OCI-LY7 (cell line): ENCODE measurements around the gene MAP7D3. TPM values are rescaled to one million over a fixed set of nuclear protein-coding genes. Genes with fewer than 3 reads are reported as not detected.

Source experiments
- BruUV-seq: library from RNA; stranded (reverse); fragments of 400-500 nt; replicated peaks from 2 replicates; lab custom pipeline; 2021; lab: Mats Ljungman, UMichigan
- CTCF ChIA-PET: fragments of 300-600 bp; sonication (Branson Sonifier 250); formaldehyde crosslinking; loops from one replicate; lab custom pipeline; 2022; ENCODE audit warnings: antibody characterized with exemption; ENCODE audit not compliant: unreplicated experiment; lab: Charles Lee
- POLR2A ChIA-PET: fragments of 300-600 bp; sonication (Branson Sonifier 250); formaldehyde crosslinking; loops from one replicate; lab custom pipeline; 2022; ENCODE audit warnings: antibody characterized with exemption; lab: Charles Lee
- DNase-seq: peaks from one replicate; pipeline ENCODE4 v3.0.0-alpha.2; 2015; ENCODE audit warnings: low spot score
- H2AFZ ChIP-seq: fragments of 200-600 bp; sonication (generic), shearing (Covaris generic); 2 replicates; pipeline ENCODE4 v1.6.1; 2014; ENCODE audit warnings: mild to moderate bottlenecking, antibody characterized with exemption, low read length, moderate library complexity
- H3K27ac ChIP-seq: fragments of 200-600 bp; sonication (generic); 2 replicates; pipeline ENCODE4 v1.5.1; 2014; ENCODE audit warnings: mixed run types, low read depth, mild to moderate bottlenecking, moderate library complexity, low read length, inconsistent platforms; ENCODE audit not compliant: poor library complexity, severe bottlenecking
- H3K36me3 ChIP-seq: fragments of 200-600 bp; sonication (generic); 2 replicates; pipeline ENCODE4 v1.6.1; 2014; ENCODE audit warnings: mild to moderate bottlenecking, antibody characterized with exemption, low read length, moderate library complexity, mixed read lengths; ENCODE audit not compliant: insufficient read depth
- H3K4me1 ChIP-seq: fragments of 200-600 bp; sonication (generic); 2 replicates; pipeline ENCODE4 v1.5.1; 2014; ENCODE audit warnings: mild to moderate bottlenecking, low read length; ENCODE audit not compliant: insufficient read depth, poor library complexity, severe bottlenecking
- H3K4me2 ChIP-seq: fragments of 200-600 bp; sonication (generic); 2 replicates; pipeline ENCODE4 v1.6.1; 2014; ENCODE audit warnings: mild to moderate bottlenecking, low read length
- H3K4me3 ChIP-seq: fragments of 200-600 bp; sonication (generic); 2 replicates; pipeline ENCODE4 v1.5.1; 2014; ENCODE audit warnings: mild to moderate bottlenecking, low read depth, low read length; ENCODE audit not compliant: poor library complexity, severe bottlenecking
- H3K79me2 ChIP-seq: fragments of 200-600 bp; sonication (generic); 2 replicates; pipeline ENCODE4 v1.6.1; 2016; ENCODE audit warnings: low read depth, mild to moderate bottlenecking, low read length, moderate library complexity, mixed read lengths; ENCODE audit not compliant: insufficient read depth
- H3K9me2 ChIP-seq: fragments of 200-600 bp; sonication (generic); 2 replicates; pipeline ENCODE4 v1.6.1; 2016; ENCODE audit warnings: mild to moderate bottlenecking, low read length, mixed read lengths; ENCODE audit not compliant: insufficient read depth
- H3K9me3 ChIP-seq: fragments of 200-600 bp; sonication (generic); 2 replicates; pipeline ENCODE4 v1.6.1; 2014; ENCODE audit warnings: mild to moderate bottlenecking, mixed run types, low read length, mixed read lengths
- H4K20me1 ChIP-seq: fragments of 200-600 bp; sonication (generic); 2 replicates; pipeline ENCODE4 v1.6.1; 2014; ENCODE audit warnings: mild to moderate bottlenecking, antibody characterized with exemption, low read length, moderate library complexity, mixed read lengths; ENCODE audit not compliant: insufficient read depth
- EZH2phosphoT487 ChIP-seq: fragments of 200-600 bp; sonication (generic); IDR thresholded peaks from 2 replicates; pipeline ENCODE4 v1.6.1; 2018; ENCODE audit warnings: low read depth, borderline replicate concordance, mild to moderate bottlenecking, mixed run types, antibody characterized with exemption, low read length, moderate library complexity, mixed read lengths
- intact Hi-C: fragments of 100-400 bp; cut with micrococcal nuclease; formaldehyde crosslinking; loops from one replicate; pipeline ENCODE4 v1.10.0; 2022; ENCODE audit not compliant: unreplicated experiment
- total RNA-seq, 2 experiments: library from RNA; depleted of rRNA in 1 of 2; stranded (reverse); fragments of >200 nt in 1 of 2; shearing (Covaris generic) in 1 of 2; gene quantifications; 2 replicates each; pipeline ENCODE4 v1.2.3, GENCODE V29; 2014 to 2022
- TF ChIP-seq, protein P1 (sequence below): fragments of 200-600 bp; sonication (generic); conservative IDR thresholded peaks from 2 replicates; pipeline ENCODE4 v1.5.1; 2014; ENCODE audit warnings: mild to moderate bottlenecking, antibody characterized with exemption, low read length, moderate library complexity, mixed read lengths

The MAP7D3 gene
- total RNA-seq, 2 experiments from 2014 or later = 7.7 to 15.6 TPM

DNA sequence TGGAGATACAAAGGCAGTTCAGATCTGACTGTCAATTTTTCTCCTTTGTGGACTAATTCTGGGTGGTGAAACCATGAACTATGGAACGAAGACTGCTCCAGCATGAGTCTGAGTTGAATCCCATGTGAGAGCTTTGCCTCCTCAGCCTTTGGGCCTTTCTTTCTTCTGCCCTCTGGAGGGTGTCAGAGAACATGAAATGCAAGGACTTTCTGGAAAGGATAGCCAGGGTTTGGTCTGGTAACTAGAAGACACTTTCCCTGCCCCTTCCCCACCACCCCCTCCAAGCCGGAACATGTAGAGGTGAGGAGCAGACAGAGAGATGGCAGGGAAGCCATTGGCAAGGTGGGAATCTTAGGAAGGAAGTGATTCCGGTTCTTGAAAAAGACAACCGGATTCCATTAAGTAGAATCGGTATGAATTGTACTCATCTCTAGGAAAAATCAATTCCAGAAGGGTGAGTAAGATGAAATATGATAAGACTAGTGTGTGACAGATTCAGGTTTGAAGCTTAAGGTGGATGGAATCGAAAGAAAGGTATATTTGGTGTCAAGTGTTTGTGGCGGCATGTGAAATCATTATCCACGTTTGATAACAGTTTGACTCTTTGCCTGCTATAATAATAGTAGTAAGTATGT lies 84.9 kb downstream of the MAP7D3 start:
- Histone ChIP-seq H3K36me3 (no peaks in the 10 kb centered on the region), H3K4me1 (no peaks in the 10 kb centered on the region), H3K9me2 (no peaks in the 10 kb centered on the region), H3K9me3 (no peaks in the 10 kb centered on the region), H3K27ac (no peak overlapping the region), H3K79me2 (no peaks in the 10 kb centered on the region), H3K4me2 (no peak overlapping the region), H4K20me1 (no peaks in the 10 kb centered on the region), H2AFZ (no peak overlapping the region), H3K4me3 (no peak overlapping the region)
- intact Hi-C loops = no loop called here
- ChIA-PET CTCF (no interaction called here), POLR2A (no interaction called here)
- DNase-seq = peak; percentile 3
- TF ChIP-seq, protein P1, sequence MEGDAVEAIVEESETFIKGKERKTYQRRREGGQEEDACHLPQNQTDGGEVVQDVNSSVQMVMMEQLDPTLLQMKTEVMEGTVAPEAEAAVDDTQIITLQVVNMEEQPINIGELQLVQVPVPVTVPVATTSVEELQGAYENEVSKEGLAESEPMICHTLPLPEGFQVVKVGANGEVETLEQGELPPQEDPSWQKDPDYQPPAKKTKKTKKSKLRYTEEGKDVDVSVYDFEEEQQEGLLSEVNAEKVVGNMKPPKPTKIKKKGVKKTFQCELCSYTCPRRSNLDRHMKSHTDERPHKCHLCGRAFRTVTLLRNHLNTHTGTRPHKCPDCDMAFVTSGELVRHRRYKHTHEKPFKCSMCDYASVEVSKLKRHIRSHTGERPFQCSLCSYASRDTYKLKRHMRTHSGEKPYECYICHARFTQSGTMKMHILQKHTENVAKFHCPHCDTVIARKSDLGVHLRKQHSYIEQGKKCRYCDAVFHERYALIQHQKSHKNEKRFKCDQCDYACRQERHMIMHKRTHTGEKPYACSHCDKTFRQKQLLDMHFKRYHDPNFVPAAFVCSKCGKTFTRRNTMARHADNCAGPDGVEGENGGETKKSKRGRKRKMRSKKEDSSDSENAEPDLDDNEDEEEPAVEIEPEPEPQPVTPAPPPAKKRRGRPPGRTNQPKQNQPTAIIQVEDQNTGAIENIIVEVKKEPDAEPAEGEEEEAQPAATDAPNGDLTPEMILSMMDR = peak; percentile 32; the same call in 1 of the 2 replicates
- TF ChIP-seq EZH2phosphoT487 = no peak
- no TSS peak for BruUV-seq

DNA sequence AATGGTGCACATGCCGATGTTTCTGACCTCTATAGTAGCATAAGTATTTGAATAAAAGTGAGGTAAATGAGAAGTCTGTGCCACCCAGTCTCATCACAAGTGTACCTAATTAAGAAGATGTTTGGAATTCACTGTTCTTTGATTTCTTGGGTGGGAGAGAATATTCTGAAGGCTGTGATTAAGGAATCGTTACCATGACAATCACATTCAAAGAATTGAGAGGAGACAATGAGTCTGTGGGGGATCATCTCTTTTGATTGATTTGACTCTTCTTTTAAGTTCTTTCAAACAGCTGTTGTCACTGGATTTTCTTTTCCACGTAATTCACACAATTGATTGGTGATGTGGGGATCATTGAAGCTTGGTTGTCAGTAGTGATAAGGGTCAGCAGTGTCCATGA lies 85.8 kb downstream of the MAP7D3 start:
- no peak overlapping the region for H3K4me3 ChIP-seq
- no peaks in the 10 kb centered on the region for H4K20me1 ChIP-seq
- no peak overlapping the region for H3K4me2 ChIP-seq
- H3K27ac ChIP-seq = no peak overlapping the region
- H3K36me3 ChIP-seq = no peaks in the 10 kb centered on the region
- POLR2A ChIA-PET = no interaction called here
- intact Hi-C loops = no loop called here
- H3K4me1 ChIP-seq = no peaks in the 10 kb centered on the region
- H3K79me2 ChIP-seq = no peaks in the 10 kb centered on the region
- no peaks in the 10 kb centered on the region for H3K9me2 ChIP-seq
- TF ChIP-seq, protein P1 = no peak
- no peak for TF ChIP-seq EZH2phosphoT487
- CTCF ChIA-PET = no interaction called here
- no peaks in the 10 kb centered on the region for H3K9me3 ChIP-seq
- DNase-seq = no peak
- no peak overlapping the region for H2AFZ ChIP-seq
- no TSS peak for BruUV-seq

GRCh38 chrX:136163689-136164088 lies 87.5 kb downstream of the MAP7D3 start:
- Histone ChIP-seq H3K4me1 (no peaks in the 10 kb centered on the region), H3K79me2 (no peaks in the 10 kb centered on the region), H3K4me3 (no peak overlapping the region), H3K9me2 (no peaks in the 10 kb centered on the region), H3K9me3 (no peaks in the 10 kb centered on the region), H3K27ac (no peak overlapping the region), H2AFZ (no peak overlapping the region), H3K36me3 (no peaks in the 10 kb centered on the region), H3K4me2 (no peak overlapping the region), H4K20me1 (no peaks in the 10 kb centered on the region)
- TF ChIP-seq EZH2phosphoT487 = no peak
- DNase-seq = no peak
- ChIA-PET POLR2A (no interaction called here), CTCF (interaction anchor here (2.6 kb wide), 1 partner anchor 135 kb away, joined by 14 read pairs; no protein-coding TSS in a partner anchor)
- BruUV-seq = no TSS peak
- intact Hi-C loops = loop anchor here (2.0 to 5.0 kb wide), 2 partner anchors 104 to 135 kb away; no protein-coding TSS in a partner anchor

Other genes with a start within 250 kb of the MAP7D3 start
- 0.21 TPM in 1 of 2 replicates, not detected in the other for gene FHL1, start 103.9 kb downstream of the MAP7D3 start, total RNA-seq (2014; rRNA removed; shearing (Covaris generic))
- gene FHL1, start 103.9 kb downstream of the MAP7D3 start, total RNA-seq (2022) = 1.4 and 2.2 TPM in 2 replicates
- not detected in 2 replicates for gene ADGRG4, start 49.6 kb upstream of the MAP7D3 start, total RNA-seq (2014; rRNA removed; shearing (Covaris generic))
- gene ADGRG4, start 49.6 kb upstream of the MAP7D3 start, total RNA-seq (2022) = not detected in 2 replicates
- not detected in 2 replicates for gene BRS3, start 236.5 kb upstream of the MAP7D3 start, total RNA-seq (2014; rRNA removed; shearing (Covaris generic))
- not detected in 2 replicates for gene BRS3, start 236.5 kb upstream of the MAP7D3 start, total RNA-seq (2022)
- gene HTATSF1, start 246.2 kb upstream of the MAP7D3 start, total RNA-seq (2014; rRNA removed; shearing (Covaris generic)) = 58.1 and 68.6 TPM in 2 replicates
- 39.0 and 40.6 TPM in 2 replicates for gene HTATSF1, start 246.2 kb upstream of the MAP7D3 start, total RNA-seq (2022)